ENCODE measurements around the gene SIGLEC1.

The SIGLEC1 gene

DNA sequence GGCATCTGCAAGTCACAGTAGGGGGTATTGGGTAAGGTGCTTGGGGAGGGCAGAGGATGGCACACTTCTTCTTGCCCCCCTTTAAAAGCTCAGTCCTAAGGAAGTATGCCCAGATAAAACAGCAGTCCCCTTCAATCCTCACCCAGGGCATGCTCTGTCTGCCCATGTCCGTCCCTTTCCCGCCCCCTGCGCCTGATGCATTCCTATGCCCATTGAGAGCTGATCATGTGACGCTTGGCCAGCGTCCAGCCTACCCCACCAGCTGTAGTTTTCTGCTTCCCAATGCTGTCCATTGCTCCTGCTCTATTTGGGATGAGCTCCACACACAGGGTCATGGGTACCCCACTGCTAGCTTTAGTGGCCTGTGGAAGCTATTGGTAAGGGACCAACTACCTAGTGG, 8.3 kb downstream of the SIGLEC1 start:
- H3K27ac ChIP-seq (ENCODE audit: low read length) = no peak overlapping the region

DNA sequence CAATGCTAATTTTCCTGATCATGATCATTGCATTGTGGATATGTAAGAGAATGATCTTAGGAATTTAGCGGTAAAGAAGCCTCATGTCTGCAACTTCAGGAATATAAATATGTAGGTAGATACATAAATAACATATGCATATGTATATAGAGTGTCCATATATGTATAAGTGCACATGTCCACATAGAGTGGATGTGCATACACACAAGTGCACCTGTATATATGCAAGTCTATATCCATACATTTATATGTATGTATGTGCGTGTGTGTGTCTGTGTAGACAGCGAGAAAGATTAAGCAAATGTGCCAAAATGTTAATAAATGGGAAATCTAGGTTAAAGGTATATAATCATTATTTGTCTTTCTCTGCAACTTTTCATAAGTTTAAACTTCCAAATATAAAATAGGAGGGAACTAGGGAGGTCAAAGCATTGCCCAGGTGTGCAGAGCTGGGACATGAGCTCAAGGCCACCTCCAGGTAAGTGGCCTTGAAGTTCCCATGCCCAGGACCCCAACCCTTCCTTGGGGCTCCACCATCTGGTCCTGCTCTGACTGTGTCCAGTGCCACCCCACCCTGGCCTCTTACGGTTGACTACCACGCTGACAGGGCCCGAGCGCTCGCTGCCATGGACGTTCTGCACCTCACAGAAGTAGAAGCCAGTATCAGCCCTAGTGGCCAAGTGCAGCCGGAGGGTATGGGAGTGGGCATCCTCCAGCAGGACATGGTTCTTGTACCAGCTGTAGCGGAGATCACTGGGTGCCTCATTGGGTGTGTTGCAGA, 9.6 kb downstream of the SIGLEC1 start:
- H3K79me2 ChIP-seq (ENCODE audit: low read length) = no peaks in the 10 kb centered on the region
- no peak overlapping the region for H2AFZ ChIP-seq (ENCODE audit: low read depth, low read length)
- H3K4me2 ChIP-seq (ENCODE audit: low read length) = no peak overlapping the region
- TF ChIP-seq, protein P1, sequence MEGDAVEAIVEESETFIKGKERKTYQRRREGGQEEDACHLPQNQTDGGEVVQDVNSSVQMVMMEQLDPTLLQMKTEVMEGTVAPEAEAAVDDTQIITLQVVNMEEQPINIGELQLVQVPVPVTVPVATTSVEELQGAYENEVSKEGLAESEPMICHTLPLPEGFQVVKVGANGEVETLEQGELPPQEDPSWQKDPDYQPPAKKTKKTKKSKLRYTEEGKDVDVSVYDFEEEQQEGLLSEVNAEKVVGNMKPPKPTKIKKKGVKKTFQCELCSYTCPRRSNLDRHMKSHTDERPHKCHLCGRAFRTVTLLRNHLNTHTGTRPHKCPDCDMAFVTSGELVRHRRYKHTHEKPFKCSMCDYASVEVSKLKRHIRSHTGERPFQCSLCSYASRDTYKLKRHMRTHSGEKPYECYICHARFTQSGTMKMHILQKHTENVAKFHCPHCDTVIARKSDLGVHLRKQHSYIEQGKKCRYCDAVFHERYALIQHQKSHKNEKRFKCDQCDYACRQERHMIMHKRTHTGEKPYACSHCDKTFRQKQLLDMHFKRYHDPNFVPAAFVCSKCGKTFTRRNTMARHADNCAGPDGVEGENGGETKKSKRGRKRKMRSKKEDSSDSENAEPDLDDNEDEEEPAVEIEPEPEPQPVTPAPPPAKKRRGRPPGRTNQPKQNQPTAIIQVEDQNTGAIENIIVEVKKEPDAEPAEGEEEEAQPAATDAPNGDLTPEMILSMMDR (IDR thresholded peaks at IDR 0.05; ENCODE audit: low read depth, low read length) = no peak
- TF ChIP-seq EZH2phosphoT487 (IDR thresholded peaks at IDR 0.05; ENCODE audit: low read depth) = no peak
- H3K9me3 ChIP-seq (ENCODE audit: insufficient read depth, low read length) = no peaks in the 10 kb centered on the region
- no peak overlapping the region for H3K27ac ChIP-seq (ENCODE audit: low read length)
- peaks cover 3% of the 10 kb centered on the region; the same call in 1 of the 2 replicates for H3K27me3 ChIP-seq (ENCODE audit: low read depth, low read length)
- no peaks in the 10 kb centered on the region for H3K4me1 ChIP-seq (ENCODE audit: low read length)
- no peaks in the 10 kb centered on the region for H4K20me1 ChIP-seq (ENCODE audit: insufficient read depth, low read length)
- no peak overlapping the region for H3K9ac ChIP-seq (ENCODE audit: low read length)
- H3K4me3 ChIP-seq (ENCODE audit: low read length) = no peak overlapping the region
- no peaks in the 10 kb centered on the region for H3K36me3 ChIP-seq (replicated peaks; ENCODE audit: low read depth, low read length)

More for the DNA sequence above, 8.3 kb downstream of the SIGLEC1 start:
- Histone ChIP-seq H3K4me3 (ENCODE audit: low read length) (no peak overlapping the region), H3K9me3 (ENCODE audit: insufficient read depth, low read length) (no peaks in the 10 kb centered on the region), H3K4me1 (ENCODE audit: low read length) (no peaks in the 10 kb centered on the region), H3K27me3 (ENCODE audit: low read depth, low read length) (peaks cover 4% of the 10 kb centered on the region; the same call in 1 of the 2 replicates), H3K36me3 (replicated peaks; ENCODE audit: low read depth, low read length) (no peaks in the 10 kb centered on the region), H2AFZ (ENCODE audit: low read depth, low read length) (no peak overlapping the region), H4K20me1 (ENCODE audit: insufficient read depth, low read length) (no peaks in the 10 kb centered on the region), H3K9ac (ENCODE audit: low read length) (no peak overlapping the region), H3K4me2 (ENCODE audit: low read length) (no peak overlapping the region), H3K79me2 (ENCODE audit: low read length) (no peaks in the 10 kb centered on the region)
- TF ChIP-seq EZH2phosphoT487 (IDR thresholded peaks at IDR 0.05; ENCODE audit: low read depth) = no peak
- TF ChIP-seq, protein P1 (IDR thresholded peaks at IDR 0.05; ENCODE audit: low read depth, low read length) = no peak

DNA sequence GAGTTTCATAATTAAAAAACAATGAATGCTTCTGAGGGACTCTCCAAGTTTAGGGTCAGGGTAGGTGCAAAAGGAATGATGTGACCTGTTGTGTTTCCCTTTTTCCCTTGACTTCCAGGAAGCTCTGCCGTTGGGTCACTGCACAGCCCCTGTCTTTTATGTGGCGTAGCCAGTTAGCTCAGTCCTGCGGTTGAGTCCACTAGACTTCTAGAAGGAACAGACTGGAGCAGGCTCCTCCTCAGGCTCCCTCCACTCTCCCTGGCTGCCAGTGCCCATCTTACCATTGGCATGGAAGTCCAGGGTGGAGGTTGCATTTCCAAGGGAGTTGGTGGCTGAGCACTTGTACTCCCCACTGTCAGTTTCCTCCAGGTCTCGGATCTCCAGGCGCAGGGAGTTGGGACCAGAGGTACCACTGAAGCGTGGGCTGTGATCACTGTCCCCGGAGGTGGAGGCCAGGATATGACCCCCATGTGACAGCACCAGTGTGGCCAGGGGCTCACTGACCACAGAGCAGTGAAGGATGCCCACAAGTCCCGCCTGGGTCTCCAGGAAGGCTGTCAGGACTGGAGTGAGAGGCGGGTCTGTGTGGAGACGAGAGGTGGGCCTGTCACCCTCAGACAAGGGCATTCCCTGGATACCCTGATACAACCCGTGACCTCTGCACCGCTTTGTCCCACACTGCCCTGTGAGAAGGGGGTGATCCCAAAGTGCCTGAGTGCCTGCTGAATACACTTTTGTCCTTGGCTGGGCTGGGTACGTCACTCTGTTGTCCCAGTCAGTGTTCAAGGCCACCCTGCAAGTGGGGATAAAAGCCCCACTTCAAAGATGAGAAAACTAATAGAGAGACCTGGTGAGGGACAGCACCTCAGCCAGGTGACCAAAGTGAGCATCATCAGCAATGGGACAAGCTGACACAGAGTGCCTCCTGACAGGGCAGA, 11.1 kb downstream of the SIGLEC1 start:
- H3K36me3 ChIP-seq (replicated peaks; ENCODE audit: low read depth, low read length) = no peaks in the 10 kb centered on the region
- H3K9ac ChIP-seq (ENCODE audit: low read length) = no peak overlapping the region
- no peaks in the 10 kb centered on the region for H3K4me1 ChIP-seq (ENCODE audit: low read length)
- H3K79me2 ChIP-seq (ENCODE audit: low read length) = no peaks in the 10 kb centered on the region
- no peak for TF ChIP-seq EZH2phosphoT487 (IDR thresholded peaks at IDR 0.05; ENCODE audit: low read depth)
- TF ChIP-seq, protein P1 (IDR thresholded peaks at IDR 0.05; ENCODE audit: low read depth, low read length) = no peak
- H3K27me3 ChIP-seq (ENCODE audit: low read depth, low read length) = peaks cover 3% of the 10 kb centered on the region; the same call in 1 of the 2 replicates
- no peaks in the 10 kb centered on the region for H4K20me1 ChIP-seq (ENCODE audit: insufficient read depth, low read length)
- no peak overlapping the region for H3K27ac ChIP-seq (ENCODE audit: low read length)
- no peak overlapping the region for H3K4me3 ChIP-seq (ENCODE audit: low read length)
- H3K9me3 ChIP-seq (ENCODE audit: insufficient read depth, low read length) = no peaks in the 10 kb centered on the region
- H2AFZ ChIP-seq (ENCODE audit: low read depth, low read length) = no peak overlapping the region
- no peak overlapping the region for H3K4me2 ChIP-seq (ENCODE audit: low read length)

DNA sequence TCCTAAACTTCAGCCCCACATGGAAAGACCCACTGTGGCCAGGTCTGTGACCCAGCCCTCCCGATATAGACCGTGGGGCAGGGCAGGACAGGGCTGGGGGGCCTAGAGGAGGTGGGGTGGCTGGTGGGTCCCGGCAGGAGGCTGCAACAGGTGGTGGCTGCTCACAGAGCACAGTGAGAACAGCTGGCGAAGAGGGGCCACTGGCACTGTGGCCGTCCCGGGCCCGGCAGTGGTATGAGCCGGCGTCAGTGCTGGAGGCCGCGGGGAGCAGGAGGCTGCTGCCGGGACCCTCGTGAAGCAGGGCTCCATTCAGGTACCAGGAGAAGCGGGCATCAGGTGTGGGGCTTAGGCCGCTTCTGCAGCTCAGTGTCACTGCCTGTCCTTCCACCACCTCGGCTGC, 13.4 kb downstream of the SIGLEC1 start:
- H3K4me3 ChIP-seq (ENCODE audit: low read length) = no peak overlapping the region
- no peaks in the 10 kb centered on the region for H3K4me1 ChIP-seq (ENCODE audit: low read length)
- no peak overlapping the region for H2AFZ ChIP-seq (ENCODE audit: low read depth, low read length)
- no peaks in the 10 kb centered on the region for H3K36me3 ChIP-seq (replicated peaks; ENCODE audit: low read depth, low read length)
- no peak overlapping the region for H3K9ac ChIP-seq (ENCODE audit: low read length)
- TF ChIP-seq, protein P1 (IDR thresholded peaks at IDR 0.05; ENCODE audit: low read depth, low read length) = no peak
- TF ChIP-seq EZH2phosphoT487 (IDR thresholded peaks at IDR 0.05; ENCODE audit: low read depth) = no peak
- no peak overlapping the region for H3K4me2 ChIP-seq (ENCODE audit: low read length)
- H3K27ac ChIP-seq (ENCODE audit: low read length) = no peak overlapping the region
- H3K27me3 ChIP-seq (ENCODE audit: low read depth, low read length) = no peaks in the 10 kb centered on the region
- H4K20me1 ChIP-seq (ENCODE audit: insufficient read depth, low read length) = no peaks in the 10 kb centered on the region
- H3K79me2 ChIP-seq (ENCODE audit: low read length) = no peaks in the 10 kb centered on the region
- no peaks in the 10 kb centered on the region for H3K9me3 ChIP-seq (ENCODE audit: insufficient read depth, low read length)
